Measurements from ENCODE around the gene TBK1. TPM values are rescaled to one million over a fixed set of nuclear protein-coding genes. Genes with fewer than 3 reads are reported as not detected.

TBK1 gene
- total RNA-seq, 1 donor from 2014 or later: 15.8 TPM

- no peaks in the 10 kb centered on the region for H3K27me3 Mint-ChIP-seq (ENCODE audit: unreplicated experiment)
- no peak for DNase-seq
- no peaks in the 10 kb centered on the region for H3K9me3 Mint-ChIP-seq (ENCODE audit: unreplicated experiment)
- H3K4me1 Mint-ChIP-seq (ENCODE audit: low read depth, unreplicated experiment): peaks cover 23% of the 10 kb centered on the region
- no peaks in the 10 kb centered on the region for H3K36me3 Mint-ChIP-seq (ENCODE audit: unreplicated experiment)
- H3K4me3 Mint-ChIP-seq (ENCODE audit: unreplicated experiment): no peak overlapping the region
- TF ChIP-seq, protein P1, sequence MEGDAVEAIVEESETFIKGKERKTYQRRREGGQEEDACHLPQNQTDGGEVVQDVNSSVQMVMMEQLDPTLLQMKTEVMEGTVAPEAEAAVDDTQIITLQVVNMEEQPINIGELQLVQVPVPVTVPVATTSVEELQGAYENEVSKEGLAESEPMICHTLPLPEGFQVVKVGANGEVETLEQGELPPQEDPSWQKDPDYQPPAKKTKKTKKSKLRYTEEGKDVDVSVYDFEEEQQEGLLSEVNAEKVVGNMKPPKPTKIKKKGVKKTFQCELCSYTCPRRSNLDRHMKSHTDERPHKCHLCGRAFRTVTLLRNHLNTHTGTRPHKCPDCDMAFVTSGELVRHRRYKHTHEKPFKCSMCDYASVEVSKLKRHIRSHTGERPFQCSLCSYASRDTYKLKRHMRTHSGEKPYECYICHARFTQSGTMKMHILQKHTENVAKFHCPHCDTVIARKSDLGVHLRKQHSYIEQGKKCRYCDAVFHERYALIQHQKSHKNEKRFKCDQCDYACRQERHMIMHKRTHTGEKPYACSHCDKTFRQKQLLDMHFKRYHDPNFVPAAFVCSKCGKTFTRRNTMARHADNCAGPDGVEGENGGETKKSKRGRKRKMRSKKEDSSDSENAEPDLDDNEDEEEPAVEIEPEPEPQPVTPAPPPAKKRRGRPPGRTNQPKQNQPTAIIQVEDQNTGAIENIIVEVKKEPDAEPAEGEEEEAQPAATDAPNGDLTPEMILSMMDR (IDR thresholded peaks at IDR 0.05; ENCODE audit: partially characterized antibody, unreplicated experiment): no peak
- H3K27ac Mint-ChIP-seq (ENCODE audit: unreplicated experiment): no peak overlapping the region
These were observed 5.5 kb downstream of the TBK1 start for GRCh38 chr12:64457466-64457865.

DNA sequence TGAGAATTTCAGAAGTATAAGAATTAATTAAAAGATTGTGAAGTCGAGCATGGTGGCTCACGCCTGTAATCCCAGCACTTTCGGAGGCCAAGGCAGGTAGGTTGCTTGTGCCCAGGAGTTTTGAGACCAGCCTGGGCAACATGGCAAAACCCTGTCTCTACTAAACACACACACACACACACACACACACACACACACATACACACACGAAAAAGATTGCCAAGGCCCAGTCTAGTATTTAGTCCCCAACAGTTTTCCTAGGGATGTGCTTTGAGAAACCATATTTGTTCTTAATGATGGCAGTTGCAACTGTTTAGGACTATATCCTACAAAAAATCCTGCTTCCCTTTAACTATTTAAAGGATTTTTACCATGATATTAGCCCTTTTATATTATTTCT is 6.0 kb downstream of the TBK1 start:
- peaks cover 23% of the 10 kb centered on the region for H3K4me1 Mint-ChIP-seq (ENCODE audit: low read depth, unreplicated experiment)
- TF ChIP-seq, protein P1 (IDR thresholded peaks at IDR 0.05; ENCODE audit: partially characterized antibody, unreplicated experiment): no peak
- H3K27ac Mint-ChIP-seq (ENCODE audit: unreplicated experiment): no peak overlapping the region

DNA sequence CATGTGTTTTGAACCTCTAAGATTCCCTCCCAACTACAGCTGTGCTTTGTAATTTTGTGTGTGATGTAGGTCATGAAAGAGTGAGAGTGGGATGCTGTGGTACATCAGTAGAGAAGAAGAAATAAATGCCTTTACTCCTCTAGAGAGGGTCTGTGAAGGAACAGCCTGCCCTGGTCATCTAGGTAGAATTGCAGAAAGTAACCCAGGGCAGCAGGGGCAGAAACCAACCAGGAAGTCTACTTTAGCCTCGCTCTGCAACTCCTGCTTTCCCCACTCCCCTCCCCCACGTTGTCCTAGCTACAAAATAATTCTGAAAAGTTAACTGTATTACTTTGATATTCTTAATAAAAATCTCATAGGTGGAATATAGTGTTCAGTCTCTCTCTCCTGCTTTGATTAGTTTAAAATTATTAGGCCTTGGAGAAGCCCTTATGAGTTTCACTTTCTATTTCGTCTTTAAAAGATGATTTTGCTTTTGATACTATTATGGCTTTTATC is 7.5 kb downstream of the TBK1 start:
- H3K27ac Mint-ChIP-seq (ENCODE audit: unreplicated experiment): no peak overlapping the region
- no peaks in the 10 kb centered on the region for H3K36me3 Mint-ChIP-seq (ENCODE audit: unreplicated experiment)
- no peak overlapping the region for H3K4me3 Mint-ChIP-seq (ENCODE audit: unreplicated experiment)
- H3K27me3 Mint-ChIP-seq (ENCODE audit: unreplicated experiment): no peaks in the 10 kb centered on the region
- no peaks in the 10 kb centered on the region for H3K9me3 Mint-ChIP-seq (ENCODE audit: unreplicated experiment)
- TF ChIP-seq, protein P1 (IDR thresholded peaks at IDR 0.05; ENCODE audit: partially characterized antibody, unreplicated experiment): no peak
- DNase-seq: no peak
- peaks cover 23% of the 10 kb centered on the region for H3K4me1 Mint-ChIP-seq (ENCODE audit: low read depth, unreplicated experiment)

More for the DNA sequence above, 6.0 kb downstream of the TBK1 start:
- Mint-ChIP-seq H3K4me3 (ENCODE audit: unreplicated experiment) (no peak overlapping the region), H3K9me3 (ENCODE audit: unreplicated experiment) (no peaks in the 10 kb centered on the region), H3K36me3 (ENCODE audit: unreplicated experiment) (no peaks in the 10 kb centered on the region), H3K27me3 (ENCODE audit: unreplicated experiment) (no peaks in the 10 kb centered on the region)
- no peak for DNase-seq

GRCh38 chr12:64461634-64462414 is 9.9 kb downstream of the TBK1 start:
- no peaks in the 10 kb centered on the region for H3K27me3 Mint-ChIP-seq (ENCODE audit: unreplicated experiment)
- H3K4me1 Mint-ChIP-seq (ENCODE audit: low read depth, unreplicated experiment): peaks cover 19% of the 10 kb centered on the region
- H3K36me3 Mint-ChIP-seq (ENCODE audit: unreplicated experiment): no peaks in the 10 kb centered on the region
- TF ChIP-seq, protein P1 (IDR thresholded peaks at IDR 0.05; ENCODE audit: partially characterized antibody, unreplicated experiment): no peak
- DNase-seq: no peak
- no peak overlapping the region for H3K27ac Mint-ChIP-seq (ENCODE audit: unreplicated experiment)
- H3K4me3 Mint-ChIP-seq (ENCODE audit: unreplicated experiment): no peak overlapping the region
- H3K9me3 Mint-ChIP-seq (ENCODE audit: unreplicated experiment): no peaks in the 10 kb centered on the region

DNA sequence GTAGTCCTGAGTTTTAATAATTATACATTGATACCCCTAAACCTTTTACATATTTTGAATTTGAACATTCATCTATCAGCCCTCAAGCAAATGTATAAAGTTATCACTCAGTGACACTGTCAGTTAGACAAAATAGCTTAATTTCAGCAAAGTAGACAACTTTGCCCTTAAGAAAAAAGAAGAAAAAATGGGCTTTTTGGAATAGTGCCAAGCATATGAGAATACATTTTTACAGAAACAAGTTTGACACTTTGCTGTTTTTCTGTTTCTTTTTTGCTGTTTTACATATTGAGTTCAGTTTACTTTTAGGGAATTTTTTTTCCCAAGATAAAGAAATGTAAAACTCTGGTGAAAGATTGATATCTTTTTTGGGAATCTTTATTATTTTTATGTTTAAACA is 14.3 kb downstream of the TBK1 start:
- Mint-ChIP-seq H3K4me3 (ENCODE audit: unreplicated experiment) (no peak overlapping the region), H3K9me3 (ENCODE audit: unreplicated experiment) (no peaks in the 10 kb centered on the region), H3K4me1 (ENCODE audit: low read depth, unreplicated experiment) (peaks cover 3% of the 10 kb centered on the region), H3K27ac (ENCODE audit: unreplicated experiment) (no peak overlapping the region), H3K36me3 (ENCODE audit: unreplicated experiment) (no peaks in the 10 kb centered on the region), H3K27me3 (ENCODE audit: unreplicated experiment) (no peaks in the 10 kb centered on the region)
- TF ChIP-seq, protein P1 (IDR thresholded peaks at IDR 0.05; ENCODE audit: partially characterized antibody, unreplicated experiment): no peak
- no peak for DNase-seq

Measured in glutamatergic neuron (in vitro differentiated cells).